HepG2 (cell line): ENCODE data around the gene ANKRD12. TPM values are rescaled to one million over a fixed set of nuclear protein-coding genes. Genes with fewer than 3 reads are reported as not detected.

Source experiments
- ATAC-seq: fragments of 200-7000 bp; cut with Tn5 transposase; 3 replicates; pipeline ENCODE4 v1.9.1; 2020; ENCODE audit warnings: mild to moderate bottlenecking, moderate library complexity
- BruUV-seq: library from RNA; stranded (reverse); fragments of 400-500 nt; replicated peaks from 2 replicates; lab custom pipeline; 2021; lab: Mats Ljungman, UMichigan
- CTCF ChIA-PET: fragments of 300-600 bp; formaldehyde crosslinking; extraction: SDS; loops from one replicate; lab custom pipeline; 2021; ENCODE audit warnings: low total read pairs, inconsistent platforms, low intra/inter-chr PET ratio; lab: Yijun Ruan, JAX
- POLR2A ChIA-PET: fragments of 350-600 bp; sonication (Branson Sonifier 250); formaldehyde crosslinking; loops from one replicate; lab custom pipeline; 2020; ENCODE audit warnings: antibody characterized with exemption, inconsistent platforms; lab: Yijun Ruan, JAX
- DNase-seq: peaks from one replicate; pipeline ENCODE4 v3.0.0-alpha.2; 2015; ENCODE audit warnings: low spot score
- FAIRE-seq: peaks from 3 replicates; lab custom pipeline; 2011; peaks lifted over from hg19 to GRCh38; lab: Jason Lieb, UNC
- H2AFZ ChIP-seq: one replicate; pipeline ENCODE4 v1.6.1; 2011; ENCODE audit warnings: low read length, inconsistent platforms
- H3K27ac ChIP-seq: fragments of 300-600 bp; 3 replicates; pipeline ENCODE4 v1.8.0; 2011; ENCODE audit warnings: mixed run types, mild to moderate bottlenecking, mixed read lengths, low read length, inconsistent platforms; ENCODE audit not compliant: insufficient read depth; ENCODE audit errors: extremely low read length
- H3K27me3 ChIP-seq, 2 experiments: fragments of 200-600 bp in 1 of 2; 2 replicates in 1 of 2; 3 replicates in 1 of 2; pipeline versions ENCODE4 v1.6.0 to v1.8.0; 2011; ENCODE audit warnings: low read length in 2 of 2, mild to moderate bottlenecking in 2 of 2, moderate library complexity in 2 of 2, inconsistent platforms in 1 of 2; ENCODE audit not compliant: insufficient read depth in 2 of 2, control insufficient read depth in 1 of 2
- H3K36me3 ChIP-seq, 2 experiments: fragments of 200-600 bp in 1 of 2; replicated peaks in 1 of 2; 2 replicates in 1 of 2; 3 replicates in 1 of 2; pipeline versions ENCODE4 v1.5.1 to v1.8.0; 2011; ENCODE audit warnings: low read length in 2 of 2, inconsistent platforms in 1 of 2; ENCODE audit not compliant: insufficient read depth in 2 of 2, control insufficient read depth in 1 of 2
- H3K4me1 ChIP-seq: 2 replicates; pipeline ENCODE4 v1.5.1; 2012; ENCODE audit warnings: low read length, inconsistent platforms; ENCODE audit not compliant: insufficient read depth
- H3K4me2 ChIP-seq: 2 replicates; pipeline ENCODE4 v1.6.0; 2011; ENCODE audit warnings: low read depth, low read length, inconsistent platforms
- H3K4me3 ChIP-seq, 3 experiments: fragments of 200-600 bp in 1 of 3; sonication (generic), shearing (Covaris generic) in 1 of 3; replicated peaks in 1 of 3; 2 replicates each; pipeline ENCODE4 v1.5.1; 2011 to 2016; ENCODE audit warnings: low read length in 3 of 3, inconsistent platforms in 2 of 3, low read depth in 2 of 3, mild to moderate bottlenecking in 2 of 3, control low read depth in 1 of 3, mixed read lengths in 1 of 3; ENCODE audit not compliant: insufficient read depth in 1 of 3
- H3K79me2 ChIP-seq: one replicate; pipeline ENCODE4 v1.6.1; 2011; ENCODE audit warnings: low read length, inconsistent platforms; ENCODE audit not compliant: insufficient read depth
- H3K9ac ChIP-seq: 2 replicates; pipeline ENCODE4 v1.6.0; 2011; ENCODE audit warnings: mild to moderate bottlenecking, low read depth, low read length, inconsistent platforms; ENCODE audit not compliant: insufficient read depth
- H3K9me3 ChIP-seq: 2 replicates; pipeline ENCODE4 v1.5.1; 2012; ENCODE audit warnings: mild to moderate bottlenecking, low read length
- H4K20me1 ChIP-seq: 2 replicates; pipeline ENCODE4 v1.6.0; 2011; ENCODE audit warnings: inconsistent platforms, mild to moderate bottlenecking, low read length, moderate library complexity; ENCODE audit not compliant: insufficient read depth
- BORCS8-MEF2B ChIP-seq: sonication (generic); formaldehyde crosslinking; IDR thresholded peaks from 2 replicates; pipeline ENCODE4 v1.8.0; 2022; ENCODE audit warnings: mild to moderate bottlenecking, missing genetic modification reagents
- CREB1 ChIP-seq, 2 experiments: fragments of 450-650 bp in 1 of 2; IDR thresholded peaks; 2 replicates each; pipeline ENCODE4 v1.6.1; 2016 to 2017; ENCODE audit warnings: control low read depth in 1 of 2, mild to moderate bottlenecking in 1 of 2, missing compliant biosample characterization in 1 of 2, missing genetic modification characterization in 1 of 2
- FOSL1 ChIP-seq: sonication (generic); formaldehyde crosslinking; IDR thresholded peaks from 2 replicates; pipeline ENCODE4 v1.9.0; 2021; ENCODE audit warnings: missing genetic modification reagents, borderline replicate concordance
- HIVEP1 ChIP-seq: sonication (generic); formaldehyde crosslinking; IDR thresholded peaks from 2 replicates; pipeline ENCODE4 v1.4.0; 2020; ENCODE audit warnings: mild to moderate bottlenecking, missing genetic modification reagents
- HMG20A ChIP-seq: IDR thresholded peaks from 2 replicates; pipeline ENCODE4 v1.6.1; 2016; ENCODE audit warnings: borderline replicate concordance
- ZFAT ChIP-seq: sonication (generic); formaldehyde crosslinking; conservative IDR thresholded peaks from 2 replicates; pipeline ENCODE4 v1.8.1; 2023; ENCODE audit warnings: missing genetic modification reagents, inconsistent platforms
- ZNF230 ChIP-seq: sonication (generic); formaldehyde crosslinking; IDR thresholded peaks from 2 replicates; pipeline ENCODE4 v1.4.0; 2020; ENCODE audit warnings: mild to moderate bottlenecking, missing genetic modification reagents
- ZNF263 ChIP-seq: sonication (generic); formaldehyde crosslinking; IDR thresholded peaks from 2 replicates; pipeline ENCODE4 v1.4.0; 2020; ENCODE audit warnings: missing genetic modification reagents
- ZNF460 ChIP-seq: sonication (generic); formaldehyde crosslinking; IDR thresholded peaks from 2 replicates; pipeline ENCODE4 v1.5.1; 2020; ENCODE audit warnings: missing genetic modification reagents, mild to moderate bottlenecking, borderline replicate concordance
- ZNF510 ChIP-seq: sonication (generic); formaldehyde crosslinking; IDR thresholded peaks from 2 replicates; pipeline ENCODE4 v1.4.0; 2020; ENCODE audit warnings: low read depth, mild to moderate bottlenecking, missing genetic modification reagents
- ZNF589 ChIP-seq: sonication (generic); formaldehyde crosslinking; conservative IDR thresholded peaks from 2 replicates; pipeline ENCODE4 v1.8.0; 2022; ENCODE audit warnings: mild to moderate bottlenecking, moderate library complexity, missing genetic modification reagents
- ZNF678 ChIP-seq: sonication (generic); formaldehyde crosslinking; IDR thresholded peaks from 2 replicates; pipeline ENCODE4 v1.4.0; 2020; ENCODE audit warnings: mild to moderate bottlenecking, missing genetic modification reagents
- WGBS: methylation state at CpG from one replicate; pipeline ENCODE4 v1.1.6; 2017; ENCODE audit warnings: low lambda C conversion rate; 5-methylcytosine and 5-hydroxymethylcytosine counted together
- in situ Hi-C: cut with HindIII; loops from 2 replicates; pipeline ENCODE4 v1.10.0; 2017; ENCODE audit warnings: low pct_unique_long_range_greater_than_20kb; ENCODE audit not compliant: extremely low pct_ligation_motif_present
- intact Hi-C: fragments of 100-400 bp; cut with micrococcal nuclease; formaldehyde crosslinking; loops from one replicate; pipeline ENCODE4 v1.10.0; 2022; ENCODE audit not compliant: unreplicated experiment
- polyA plus RNA-seq, 8 experiments: library from polyadenylated mRNA; depleted of rRNA in 3 of 8; stranded (reverse) in 7 of 8; unstranded in 1 of 8; fragments of >200 nt; fragmentation: Illumina TruSeq in 4 of 8; extraction: Trizol in 4 of 8; gene quantifications; 2 replicates each; pipeline versions ENCODE4 v1.2.1 to v1.2.3, GENCODE V29; 2011 to 2016; ENCODE audit warnings: low read depth in 4 of 8, missing spikeins in 1 of 8, mixed read lengths in 1 of 8; ENCODE audit not compliant: insufficient read depth in 1 of 8
- total RNA-seq, 5 experiments: library from RNA; depleted of rRNA; stranded (reverse); fragments of >200 nt; fragmentation: Illumina TruSeq; extraction: Trizol; gene quantifications; 2 replicates each; pipeline ENCODE4 v1.2.3, GENCODE V29; 2016; ENCODE audit warnings: low read depth in 1 of 5
- TF ChIP-seq, protein P1 (sequence below): sonication (generic); formaldehyde crosslinking; IDR thresholded peaks from 2 replicates; pipeline ENCODE4 v1.5.1; 2020; ENCODE audit warnings: missing genetic modification reagents, mild to moderate bottlenecking, borderline replicate concordance
- TF ChIP-seq, protein P2 (sequence below), 2 experiments: fragments of 450-650 bp in 1 of 2; sonication (generic) in 1 of 2; formaldehyde crosslinking; IDR thresholded peaks; 2 replicates each; pipeline versions ENCODE4 v1.5.0 to v1.8.0; 2020 to 2022; ENCODE audit warnings: mild to moderate bottlenecking in 1 of 2, missing genetic modification reagents in 1 of 2
- TF ChIP-seq, protein P3 (sequence below): sonication (generic); formaldehyde crosslinking; IDR thresholded peaks from 2 replicates; pipeline ENCODE4 v1.4.0; 2020; ENCODE audit warnings: mild to moderate bottlenecking, missing genetic modification reagents

Gene ANKRD12
- total and polyA plus RNA-seq, 2 of the 13 experiments (the other 11 are each of a cell fraction or from before 2014, with no cell fraction given) = 6.0 to 23.2 TPM

DNA sequence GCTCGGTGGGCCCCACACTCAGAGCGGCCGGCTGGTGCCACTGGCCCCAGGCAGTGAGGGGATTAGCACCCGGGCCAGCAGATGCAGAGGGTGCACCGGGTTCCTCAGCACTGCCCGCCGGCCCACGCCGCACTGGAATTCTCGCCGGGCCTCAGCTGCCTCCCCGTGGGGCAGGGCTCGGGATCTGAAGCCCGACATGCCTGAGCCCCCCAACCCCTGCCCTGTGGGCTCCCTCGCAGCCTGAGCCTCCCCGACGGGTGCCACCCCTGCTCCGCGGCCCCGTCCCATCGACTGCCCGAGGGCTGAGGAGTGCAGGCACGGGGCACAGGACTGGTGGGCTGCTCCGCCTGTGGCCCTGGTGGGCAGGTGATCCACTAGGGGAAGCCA is 160.4 kb downstream of the ANKRD12 start:
- no peak for DNase-seq
- POLR2A ChIA-PET = no interaction called here
- H3K27ac ChIP-seq = no peak overlapping the region

More for the DNA sequence above, 160.4 kb downstream of the ANKRD12 start:
- Histone ChIP-seq H3K4me1 (peaks cover 5% of the 10 kb centered on the region; the same call in 1 of the 2 replicates), H4K20me1 (no peaks in the 10 kb centered on the region), H2AFZ (no peak overlapping the region), H3K79me2 (no peaks in the 10 kb centered on the region), H3K4me3 (no peak overlapping the region), H3K4me2 (no peak overlapping the region), H3K36me3 (no peaks in the 10 kb centered on the region), H3K9me3 (peaks cover 11% of the 10 kb centered on the region), H3K9ac (no peak overlapping the region), H3K27me3 (no peaks in the 10 kb centered on the region; a peak in 1 of 5 replicates)
- 53% methylated on average over 4 of the region's 24 CpGs for WGBS
- intact Hi-C loops = no loop called here
- ATAC-seq (no peak), FAIRE-seq (no peak)
- CTCF ChIA-PET = no interaction called here
- TF ChIP-seq ZNF510 (CRISPR knock-in tag) (no peak), FOSL1 (CRISPR knock-in tag) (no peak), CREB1 (IDR thresholded peaks at IDR 0.05) (no peak), CREB1 (CRISPR knock-in tag; IDR thresholded peaks at IDR 0.05) (no peak), HMG20A (CRISPR knock-in tag) (no peak), ZNF230 (CRISPR knock-in tag) (no peak), ZNF263 (CRISPR knock-in tag) (no peak), ZNF460 (no peak), BORCS8-MEF2B (CRISPR knock-in tag) (no peak), ZNF589 (CRISPR knock-in tag) (no peak), ZFAT (CRISPR knock-in tag) (no peak), ZNF678 (CRISPR knock-in tag) (no peak), HIVEP1 (CRISPR knock-in tag) (no peak)
- TF ChIP-seq, protein P1, sequence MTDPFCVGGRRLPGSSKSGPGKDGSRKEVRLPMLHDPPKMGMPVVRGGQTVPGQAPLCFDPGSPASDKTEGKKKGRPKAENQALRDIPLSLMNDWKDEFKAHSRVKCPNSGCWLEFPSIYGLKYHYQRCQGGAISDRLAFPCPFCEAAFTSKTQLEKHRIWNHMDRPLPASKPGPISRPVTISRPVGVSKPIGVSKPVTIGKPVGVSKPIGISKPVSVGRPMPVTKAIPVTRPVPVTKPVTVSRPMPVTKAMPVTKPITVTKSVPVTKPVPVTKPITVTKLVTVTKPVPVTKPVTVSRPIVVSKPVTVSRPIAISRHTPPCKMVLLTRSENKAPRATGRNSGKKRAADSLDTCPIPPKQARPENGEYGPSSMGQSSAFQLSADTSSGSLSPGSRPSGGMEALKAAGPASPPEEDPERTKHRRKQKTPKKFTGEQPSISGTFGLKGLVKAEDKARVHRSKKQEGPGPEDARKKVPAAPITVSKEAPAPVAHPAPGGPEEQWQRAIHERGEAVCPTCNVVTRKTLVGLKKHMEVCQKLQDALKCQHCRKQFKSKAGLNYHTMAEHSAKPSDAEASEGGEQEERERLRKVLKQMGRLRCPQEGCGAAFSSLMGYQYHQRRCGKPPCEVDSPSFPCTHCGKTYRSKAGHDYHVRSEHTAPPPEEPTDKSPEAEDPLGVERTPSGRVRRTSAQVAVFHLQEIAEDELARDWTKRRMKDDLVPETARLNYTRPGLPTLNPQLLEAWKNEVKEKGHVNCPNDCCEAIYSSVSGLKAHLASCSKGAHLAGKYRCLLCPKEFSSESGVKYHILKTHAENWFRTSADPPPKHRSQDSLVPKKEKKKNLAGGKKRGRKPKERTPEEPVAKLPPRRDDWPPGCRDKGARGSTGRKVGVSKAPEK (CRISPR knock-in tag) = no peak
- TF ChIP-seq, protein P2, sequence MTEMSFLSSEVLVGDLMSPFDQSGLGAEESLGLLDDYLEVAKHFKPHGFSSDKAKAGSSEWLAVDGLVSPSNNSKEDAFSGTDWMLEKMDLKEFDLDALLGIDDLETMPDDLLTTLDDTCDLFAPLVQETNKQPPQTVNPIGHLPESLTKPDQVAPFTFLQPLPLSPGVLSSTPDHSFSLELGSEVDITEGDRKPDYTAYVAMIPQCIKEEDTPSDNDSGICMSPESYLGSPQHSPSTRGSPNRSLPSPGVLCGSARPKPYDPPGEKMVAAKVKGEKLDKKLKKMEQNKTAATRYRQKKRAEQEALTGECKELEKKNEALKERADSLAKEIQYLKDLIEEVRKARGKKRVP (CRISPR knock-in tag; IDR thresholded peaks at IDR 0.05) = no peak
- TF ChIP-seq, protein P3, sequence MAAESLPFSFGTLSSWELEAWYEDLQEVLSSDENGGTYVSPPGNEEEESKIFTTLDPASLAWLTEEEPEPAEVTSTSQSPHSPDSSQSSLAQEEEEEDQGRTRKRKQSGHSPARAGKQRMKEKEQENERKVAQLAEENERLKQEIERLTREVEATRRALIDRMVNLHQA = no peak
- BruUV-seq = no TSS peak
- in situ Hi-C loops = no loop called here
